HG03095 (cell line): ENCODE data around the gene NR4A1.
A peak's percentile ranks its signal among the peaks of the same experiment; 100 is the strongest.

Source experiments
- ATAC-seq: cut with Tn5 transposase; IDR thresholded peaks from one replicate; pipeline ENCODE4 v1.9.1; 2021; ENCODE audit warnings: moderate library complexity; ENCODE audit not compliant: unreplicated experiment

Gene NR4A1

DNA sequence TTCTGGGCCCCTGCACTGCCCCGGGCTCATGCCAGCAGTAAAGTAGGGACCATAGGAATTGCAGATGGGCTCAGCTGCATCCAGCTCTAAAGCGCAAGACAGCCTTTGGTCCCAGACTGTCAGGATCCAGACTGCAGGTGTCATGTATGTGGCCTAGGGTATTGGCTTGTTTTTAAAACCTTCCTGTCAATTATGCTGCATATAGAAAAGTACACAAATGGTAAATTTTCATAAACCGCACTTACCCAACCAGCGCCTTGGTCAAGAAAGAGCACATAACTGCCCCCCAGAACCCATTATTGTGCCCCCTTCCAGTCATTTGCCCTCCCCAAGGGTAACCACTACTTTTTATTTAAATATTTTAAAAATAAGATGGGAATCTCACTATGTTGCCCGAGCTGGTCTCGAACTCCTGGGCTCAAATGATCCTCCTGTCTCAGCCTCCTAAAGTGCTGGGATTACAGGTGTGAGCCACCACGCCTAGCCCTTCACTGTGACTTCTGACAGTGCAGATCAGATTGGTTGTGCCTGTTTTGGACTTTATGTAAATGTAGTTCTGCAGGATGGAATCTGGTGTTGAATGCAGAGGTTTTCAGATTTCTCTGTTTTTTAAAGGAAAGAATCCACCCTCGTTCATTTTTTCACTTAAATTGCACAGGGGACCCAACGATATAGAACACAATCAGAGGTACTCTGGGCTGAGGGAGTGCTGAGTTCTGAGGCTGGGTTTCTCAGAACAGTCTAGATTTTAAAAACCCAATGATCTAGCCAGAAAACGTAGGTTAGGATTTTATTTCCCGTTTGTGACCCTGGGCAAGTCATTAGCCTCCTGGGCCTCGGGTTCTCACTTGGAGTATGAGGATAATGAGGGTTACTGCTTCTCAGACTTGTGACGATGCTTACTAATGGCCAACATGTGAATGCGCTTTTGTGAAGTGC lies 6.7 kb downstream of the NR4A1 start:
- ATAC-seq: no peak

GRCh38 chr12:52058631-52059361 lies 7.6 kb downstream of the NR4A1 start:
- no peak for ATAC-seq

DNA sequence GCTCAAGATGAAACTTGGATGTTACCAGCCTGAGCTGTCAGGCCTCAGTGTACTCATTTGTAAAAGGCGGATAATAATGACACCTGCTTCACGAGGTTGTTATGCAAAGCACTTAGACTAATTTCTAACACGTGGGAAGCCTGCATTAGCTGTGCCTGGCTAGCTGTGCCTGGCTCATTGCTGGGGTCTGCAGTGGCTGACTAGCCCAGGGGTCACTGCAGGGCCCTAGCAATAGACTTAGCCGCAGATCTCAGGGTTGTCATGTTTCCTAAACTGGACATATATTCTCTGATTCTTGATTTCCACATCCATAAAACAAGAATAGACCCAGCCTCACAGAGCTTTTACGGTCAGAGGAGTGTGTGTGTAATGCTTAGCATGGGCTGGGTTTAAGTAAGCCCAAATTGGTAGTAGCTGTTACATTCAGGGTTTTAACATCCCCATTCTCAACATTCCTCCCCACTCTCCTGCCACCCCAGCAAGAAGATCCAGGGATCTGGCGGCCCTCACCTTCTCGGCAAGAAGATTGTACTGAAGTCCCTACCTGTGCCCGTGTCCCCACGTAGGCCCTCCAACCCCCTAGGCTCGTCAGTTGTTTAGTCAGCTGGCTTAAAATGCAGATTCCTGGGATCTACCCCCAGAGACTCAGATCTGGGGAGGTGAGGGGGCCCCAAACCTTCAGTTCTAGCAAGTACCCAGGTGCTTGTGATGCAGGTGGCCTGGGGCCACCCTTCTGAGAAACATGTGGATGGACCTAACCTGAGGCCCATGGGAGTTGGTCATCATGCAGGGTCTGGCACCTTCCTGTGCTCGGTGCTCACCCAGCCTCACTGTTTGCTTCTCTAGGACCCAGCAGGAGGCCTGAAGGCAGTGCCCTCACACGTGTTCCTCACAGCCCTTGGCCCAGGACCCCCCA lies 8.6 kb downstream of the NR4A1 start:
- ATAC-seq: no peak

DNA sequence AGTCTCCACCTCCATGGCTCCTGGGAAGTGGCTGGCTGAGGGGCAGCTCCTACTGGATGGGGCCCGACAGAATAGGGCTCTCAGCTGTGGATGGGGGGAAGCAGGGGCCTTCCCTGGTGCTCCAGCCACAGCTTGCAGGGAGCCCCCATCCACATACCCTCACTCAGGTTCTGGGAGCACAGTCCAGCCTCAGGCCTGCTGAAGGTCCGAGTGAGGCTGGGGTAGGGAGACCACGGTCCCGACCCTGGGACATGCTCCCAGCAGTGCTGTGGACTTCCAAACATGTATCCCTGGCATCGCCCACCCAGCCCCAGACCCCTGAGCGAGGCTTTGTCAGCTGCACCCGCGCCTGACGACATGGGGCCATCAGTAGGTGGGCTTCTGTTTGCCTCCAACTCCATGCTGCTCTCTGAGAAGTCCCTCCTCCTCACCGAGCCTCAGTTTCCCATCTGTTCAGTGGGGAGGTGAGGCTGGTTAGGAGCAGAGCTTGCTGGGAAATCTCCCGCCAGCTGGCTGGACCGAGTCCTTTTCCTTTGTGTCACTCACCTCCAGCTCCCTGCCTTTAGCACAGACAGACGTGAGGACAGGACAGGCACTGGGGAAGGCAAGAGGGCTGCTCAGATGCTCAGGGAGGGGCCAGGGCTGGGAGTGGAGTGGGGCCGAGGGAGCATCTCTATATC lies 9.4 kb downstream of the NR4A1 start:
- ATAC-seq: no peak

GRCh38 chr12:52061470-52062166 lies 10.4 kb downstream of the NR4A1 start:
- ATAC-seq: no peak

DNA sequence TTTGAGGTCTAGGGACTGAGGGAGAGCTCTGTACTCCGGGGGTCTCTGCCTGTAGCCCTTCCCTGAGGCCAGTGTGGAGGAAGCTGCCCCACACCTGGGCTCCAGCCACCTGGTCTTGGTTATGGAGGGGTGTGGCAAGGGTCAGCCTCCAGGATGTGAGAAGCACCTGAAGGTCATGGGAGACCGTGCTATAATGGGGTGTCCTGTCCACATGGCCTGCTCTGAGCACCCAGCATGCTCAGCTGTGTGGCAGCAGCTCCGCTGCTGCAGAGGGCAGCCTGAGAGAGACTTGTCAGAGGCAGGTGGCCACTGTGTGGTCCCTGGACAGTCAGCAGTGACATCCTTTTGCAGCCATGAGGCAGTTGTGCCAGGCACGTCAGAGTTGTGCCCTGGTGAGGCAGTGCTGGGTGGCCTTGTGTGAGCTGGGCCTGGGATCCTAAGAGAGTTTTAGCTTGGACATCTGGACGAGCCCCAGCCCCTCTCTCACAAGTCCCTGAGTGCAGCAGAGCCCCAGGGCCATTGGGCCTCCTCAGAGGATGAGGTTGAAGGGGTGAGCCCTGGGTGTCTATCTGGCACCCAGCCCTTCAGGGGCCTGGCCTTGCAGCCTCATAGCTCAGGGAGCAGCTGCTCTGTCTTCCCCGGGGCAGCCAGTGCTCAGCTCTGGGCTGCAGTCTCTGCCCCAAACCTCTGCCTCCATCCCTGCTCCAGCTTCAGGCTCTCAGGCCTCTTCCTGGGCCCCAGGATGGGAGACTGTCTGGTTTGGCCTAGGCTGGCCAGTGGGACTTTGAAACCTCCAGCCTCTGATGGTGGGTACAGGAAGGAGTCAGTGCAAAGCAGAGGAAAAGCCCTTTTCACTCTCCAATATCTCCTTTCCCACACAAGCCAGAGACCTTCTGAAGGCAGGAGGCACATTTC lies 11.2 kb downstream of the NR4A1 start:
- no peak for ATAC-seq

DNA sequence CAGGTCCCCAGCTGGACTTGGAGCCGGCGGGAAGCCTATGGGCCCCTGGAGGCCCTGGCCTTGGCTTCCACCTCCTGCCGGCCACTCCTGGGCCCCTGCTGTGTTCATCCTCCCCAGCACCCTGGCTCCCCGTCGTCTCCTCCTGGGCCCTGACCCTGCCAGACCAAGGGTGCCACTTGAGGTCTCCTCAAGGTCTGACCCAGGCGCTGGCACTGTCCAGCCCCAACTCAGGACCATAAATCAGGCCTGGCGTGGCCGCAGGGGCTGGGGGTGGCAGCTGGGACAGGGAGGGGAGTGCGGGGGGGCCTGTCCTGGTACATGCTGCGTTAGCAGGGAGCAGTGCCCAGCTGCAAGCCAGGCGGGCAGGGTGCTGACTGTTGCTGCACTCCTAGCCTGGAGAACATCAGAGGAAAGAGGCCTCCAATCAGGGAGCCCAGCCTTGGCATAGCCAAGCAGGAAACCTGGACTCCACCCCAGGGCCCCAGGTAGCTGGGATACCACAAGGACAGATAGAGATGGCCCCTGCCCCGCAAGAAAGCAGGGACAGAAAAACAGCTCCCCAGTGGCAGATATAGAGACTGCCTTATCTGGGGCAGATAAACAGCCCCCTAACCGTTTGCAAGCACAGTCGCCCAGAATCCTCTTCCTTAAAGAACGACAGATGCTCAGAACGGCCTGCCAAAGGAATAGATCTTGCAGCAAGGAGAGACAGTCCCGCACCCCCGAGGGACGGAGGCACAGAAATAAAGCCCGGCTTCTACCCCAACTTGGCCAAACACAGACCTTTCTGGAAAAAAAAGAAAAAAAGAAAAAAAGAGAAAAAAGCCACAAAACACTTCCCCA lies 12.1 kb downstream of the NR4A1 start:
- no peak for ATAC-seq

- no peak for ATAC-seq
Measured at GRCh38 chr12:52063981-52064649, 12.9 kb downstream of the NR4A1 start.

- no peak for ATAC-seq
Measured at GRCh38 chr12:52066346-52067080, 15.3 kb downstream of the NR4A1 start.

DNA sequence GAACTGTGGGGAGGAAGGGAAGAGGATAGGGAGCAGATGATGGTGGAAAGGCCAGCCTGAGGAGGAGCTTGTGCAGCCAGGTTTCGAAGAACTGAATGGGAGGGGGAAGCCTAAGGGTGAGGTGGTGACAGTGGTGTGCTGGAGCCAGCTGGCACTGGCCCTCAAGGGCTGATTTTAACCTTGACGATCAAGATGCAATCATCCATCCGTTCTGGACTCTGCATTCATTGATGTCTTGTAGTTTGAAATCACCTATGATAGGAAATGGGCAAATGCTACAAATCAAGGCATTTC lies 15.8 kb downstream of the NR4A1 start:
- ATAC-seq: no peak

DNA sequence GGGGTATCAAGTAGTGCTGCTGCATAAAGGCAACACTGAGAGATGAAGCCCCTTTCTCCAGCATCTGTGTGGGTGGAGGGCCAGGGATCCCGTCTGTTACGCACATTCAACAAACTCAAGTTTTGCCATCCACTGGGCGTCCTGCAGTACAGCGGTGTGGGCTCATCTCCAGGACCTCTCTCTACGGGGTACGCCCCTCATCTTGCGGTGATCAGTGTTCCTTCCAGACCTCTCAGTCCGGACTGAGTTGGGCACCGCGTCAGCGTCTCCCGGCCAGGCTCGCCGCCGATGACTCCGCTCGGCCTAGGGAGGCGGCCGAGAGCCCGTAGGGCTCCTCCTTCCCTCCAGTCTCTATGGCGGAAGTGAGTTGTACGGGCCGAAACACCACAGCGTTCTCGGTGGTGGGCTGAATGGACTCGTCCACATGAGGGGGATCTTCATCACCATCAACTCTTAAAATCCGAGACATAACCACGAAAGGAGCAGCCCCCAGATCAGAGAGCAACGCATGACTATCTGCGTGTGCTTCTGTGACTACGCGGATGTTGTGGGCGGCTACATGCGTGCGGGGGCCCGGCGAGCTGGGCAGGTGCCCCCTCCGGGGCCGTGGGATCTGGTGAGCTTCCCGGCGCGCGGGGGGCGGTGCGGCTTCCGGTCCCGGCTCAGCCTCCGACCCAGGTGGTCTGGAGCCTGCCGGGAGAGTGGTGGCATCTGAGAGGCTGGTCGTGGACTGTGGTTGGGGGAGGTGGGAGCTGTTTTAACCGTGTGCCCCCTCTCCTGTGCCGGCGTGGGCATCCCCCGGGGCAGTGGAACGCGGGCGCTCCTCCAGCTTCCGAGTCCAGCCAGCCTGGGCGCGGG lies 18.3 kb downstream of the NR4A1 start, which contains the start of gene ATG101:
ATG101 (plus strand) TSS at position 652 of the 858 bp plus-strand sequence. CDS start 3,673 bp downstream, outside the sequence.
- peak; percentile 92 for ATAC-seq

DNA sequence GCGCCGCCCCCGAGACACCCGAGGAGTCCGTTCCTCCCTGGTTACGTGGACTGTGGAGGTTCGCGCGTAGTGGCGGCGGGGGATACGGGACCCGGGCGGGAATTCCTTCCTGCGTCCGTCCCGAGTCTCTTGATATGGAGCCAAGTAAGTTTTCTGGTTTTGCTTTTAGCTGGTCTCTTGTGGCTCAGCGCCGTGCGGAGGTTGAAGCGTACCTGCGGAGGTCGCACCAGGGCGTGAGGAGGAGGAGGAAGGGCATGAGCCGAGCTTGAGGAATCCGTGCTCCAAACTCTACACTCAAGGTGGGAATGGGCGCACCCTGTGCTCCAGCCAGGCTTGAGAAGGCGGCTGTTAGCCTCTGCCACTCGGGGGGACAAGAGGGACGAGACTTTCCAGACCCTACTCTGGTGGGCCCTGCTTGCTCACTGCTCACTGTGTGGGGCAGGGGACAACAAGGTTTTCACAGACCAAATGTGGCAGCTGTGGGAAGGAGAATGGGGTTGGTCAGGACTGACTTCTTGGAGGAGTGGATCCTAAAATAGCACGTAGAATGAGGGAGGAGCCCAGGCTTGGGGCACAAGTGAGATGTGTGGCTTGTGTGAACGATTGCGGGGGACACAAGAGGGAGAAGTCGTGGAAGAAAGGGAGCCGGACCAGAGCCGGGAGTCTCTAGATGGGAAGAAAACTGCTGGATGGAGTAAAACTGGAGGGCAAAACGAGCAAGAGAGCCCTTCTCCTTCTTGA lies 19.1 kb downstream of the NR4A1 start:
- peak; percentile 18 for ATAC-seq

- ATAC-seq: no peak
Measured at GRCh38 chr12:52073531-52074381, 22.5 kb downstream of the NR4A1 start.
